Gastroesophageal sphincter (tissue), 4 donors: ENCODE data around the gene KCNMA1. TPM values are rescaled to one million over a fixed set of nuclear protein-coding genes. Genes with fewer than 3 reads are reported as not detected.

Experiments used
- ATAC-seq: fragments of 150-250 bp; one replicate; pipeline ENCODE4 v1.9.1; 2016; ENCODE audit warnings: mild to moderate bottlenecking, moderate library complexity
- H3K27ac ChIP-seq, 4 donors: fragments of 200-600 bp; sonication (generic) in 3 of 4; 1 replicate in 3 of 4; 2 replicates in 1 of 4; pipeline ENCODE4 v1.5.1; 2016 to 2019
- H3K27me3 ChIP-seq: fragments of 200-600 bp; sonication (generic); one replicate; pipeline ENCODE4 v1.5.1; 2019
- H3K36me3 ChIP-seq, 2 donors: fragments of 200-600 bp; sonication (generic); one replicate each; pipeline ENCODE4 v1.5.1; 2019; ENCODE audit warnings: control low read depth in 1 of 2
- H3K4me1 ChIP-seq, 3 donors: fragments of 200-600 bp; sonication (generic); 1 replicate in 2 of 3; 2 replicates in 1 of 3; pipeline ENCODE4 v1.5.1; 2016 to 2019; ENCODE audit warnings: control low read depth in 2 of 3
- H3K4me3 ChIP-seq, 2 donors: fragments of 200-600 bp; sonication (generic); one replicate each; pipeline ENCODE4 v1.5.1; 2019; ENCODE audit warnings: mild to moderate bottlenecking in 1 of 2, moderate library complexity in 1 of 2
- H3K9me3 ChIP-seq, 3 donors: fragments of 200-600 bp; sonication (generic); one replicate each; pipeline ENCODE4 v1.5.1; 2017 to 2019; ENCODE audit warnings: control low read depth in 2 of 3
- EP300 ChIP-seq: sonication (generic); formaldehyde crosslinking; IDR thresholded peaks from one replicate; pipeline ENCODE4 v1.6.1; 2017; ENCODE audit warnings: antibody characterized with exemption, mild to moderate bottlenecking
- POLR2A ChIP-seq, 2 donors: fragments of 450-650 bp; IDR thresholded peaks; one replicate each; pipeline ENCODE4 v1.6.1; 2017; ENCODE audit warnings: antibody characterized with exemption in 2 of 2, mild to moderate bottlenecking in 2 of 2, moderate library complexity in 1 of 2
- POLR2AphosphoS5 ChIP-seq: sonication (generic); formaldehyde crosslinking; IDR thresholded peaks from one replicate; pipeline ENCODE4 v1.6.1; 2017; ENCODE audit warnings: antibody characterized with exemption
- WGBS, 2 donors: methylation state at CpG; one replicate each; pipeline ENCODE4 v1.1.5; 2018; ENCODE audit warnings: low coverage in 1 of 2; 5-methylcytosine and 5-hydroxymethylcytosine counted together
- total RNA-seq, 4 donors: library from RNA; depleted of rRNA; stranded (reverse); fragments of >200 nt; gene quantifications; one replicate each; pipeline ENCODE4 v1.1.0, GENCODE V29; 2016
- TF ChIP-seq, protein P1 (sequence below), 4 experiments: fragments of 200-600 bp in 2 of 4; fragments of 450-650 bp in 2 of 4; sonication (generic) in 1 of 4; IDR thresholded peaks; one replicate each; pipeline ENCODE4 v1.5.1; 2017 to 2019; ENCODE audit warnings: antibody characterized with exemption in 4 of 4, mild to moderate bottlenecking in 2 of 4, moderate library complexity in 2 of 4

Gene KCNMA1
- total RNA-seq, 4 donors from 2014 or later, result 168 to 389 (median 323) TPM

DNA sequence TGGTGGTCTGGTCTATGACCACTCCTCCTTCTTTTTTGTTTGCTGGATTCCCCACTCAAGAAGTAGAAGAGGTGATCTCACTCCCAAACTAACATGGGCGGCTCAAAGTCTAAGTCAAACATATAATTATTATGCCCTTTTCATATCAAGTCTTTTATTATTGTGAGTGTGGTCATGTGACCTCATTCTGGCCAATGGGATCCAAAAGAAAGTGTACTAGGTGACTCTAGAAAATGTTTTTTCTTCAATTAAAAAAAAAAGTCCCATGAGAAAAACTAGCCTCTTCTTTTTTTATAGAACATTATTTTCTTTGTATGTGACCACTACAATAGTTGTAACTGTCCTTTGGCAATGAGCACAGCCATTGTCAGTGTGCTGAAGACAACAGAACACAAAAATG lies 772.7 kb downstream of the KCNMA1 start:
- no peak overlapping the region for H3K27ac ChIP-seq
- H3K4me3 ChIP-seq, result no peak overlapping the region
- no peaks in the 10 kb centered on the region for H3K9me3 ChIP-seq
- TF ChIP-seq, protein P1, sequence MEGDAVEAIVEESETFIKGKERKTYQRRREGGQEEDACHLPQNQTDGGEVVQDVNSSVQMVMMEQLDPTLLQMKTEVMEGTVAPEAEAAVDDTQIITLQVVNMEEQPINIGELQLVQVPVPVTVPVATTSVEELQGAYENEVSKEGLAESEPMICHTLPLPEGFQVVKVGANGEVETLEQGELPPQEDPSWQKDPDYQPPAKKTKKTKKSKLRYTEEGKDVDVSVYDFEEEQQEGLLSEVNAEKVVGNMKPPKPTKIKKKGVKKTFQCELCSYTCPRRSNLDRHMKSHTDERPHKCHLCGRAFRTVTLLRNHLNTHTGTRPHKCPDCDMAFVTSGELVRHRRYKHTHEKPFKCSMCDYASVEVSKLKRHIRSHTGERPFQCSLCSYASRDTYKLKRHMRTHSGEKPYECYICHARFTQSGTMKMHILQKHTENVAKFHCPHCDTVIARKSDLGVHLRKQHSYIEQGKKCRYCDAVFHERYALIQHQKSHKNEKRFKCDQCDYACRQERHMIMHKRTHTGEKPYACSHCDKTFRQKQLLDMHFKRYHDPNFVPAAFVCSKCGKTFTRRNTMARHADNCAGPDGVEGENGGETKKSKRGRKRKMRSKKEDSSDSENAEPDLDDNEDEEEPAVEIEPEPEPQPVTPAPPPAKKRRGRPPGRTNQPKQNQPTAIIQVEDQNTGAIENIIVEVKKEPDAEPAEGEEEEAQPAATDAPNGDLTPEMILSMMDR (IDR thresholded peaks at IDR 0.05), result no peak
- TF ChIP-seq EP300 (no peak), POLR2AphosphoS5 (no peak), POLR2A (IDR thresholded peaks at IDR 0.05) (no peak)
- no peaks in the 10 kb centered on the region for H3K4me1 ChIP-seq
- no peak for ATAC-seq
- H3K27me3 ChIP-seq, result no peaks in the 10 kb centered on the region
- no peaks in the 10 kb centered on the region for H3K36me3 ChIP-seq
- 92 to 100% methylated on average over 1 of the region's 1 CpG for WGBS, 2 donors

DNA sequence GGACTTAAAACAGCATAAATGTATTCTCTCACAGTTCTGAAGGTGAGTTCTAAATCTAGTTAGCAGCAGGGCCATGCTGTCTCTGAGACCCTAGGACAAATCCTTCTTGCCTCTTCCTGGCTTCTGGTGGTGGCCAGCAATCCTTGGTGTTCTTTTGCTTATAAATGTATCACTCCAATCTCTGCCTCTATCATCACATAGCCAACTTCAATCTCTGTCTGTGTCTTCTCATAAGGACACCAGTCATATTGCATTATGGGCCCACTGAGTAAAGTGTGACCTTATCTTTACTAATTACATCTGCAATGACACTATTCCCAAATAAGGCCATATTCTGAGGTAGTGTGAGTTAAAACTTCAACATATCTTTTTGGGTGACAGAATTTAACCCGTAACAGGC lies 778.9 kb downstream of the KCNMA1 start:
- ATAC-seq, result no peak
- Histone ChIP-seq H3K4me3 (no peak overlapping the region), H3K27me3 (no peaks in the 10 kb centered on the region), H3K36me3 (no peaks in the 10 kb centered on the region), H3K4me1 (no peaks in the 10 kb centered on the region), H3K9me3 (no peaks in the 10 kb centered on the region), H3K27ac (no peak overlapping the region)
- WGBS, 2 donors, result 86 to 96% methylated on average over 1 of the region's 1 CpG
- TF ChIP-seq EP300 (no peak), POLR2AphosphoS5 (no peak), POLR2A (IDR thresholded peaks at IDR 0.05) (no peak)
- TF ChIP-seq, protein P1 (IDR thresholded peaks at IDR 0.05), result no peak

DNA sequence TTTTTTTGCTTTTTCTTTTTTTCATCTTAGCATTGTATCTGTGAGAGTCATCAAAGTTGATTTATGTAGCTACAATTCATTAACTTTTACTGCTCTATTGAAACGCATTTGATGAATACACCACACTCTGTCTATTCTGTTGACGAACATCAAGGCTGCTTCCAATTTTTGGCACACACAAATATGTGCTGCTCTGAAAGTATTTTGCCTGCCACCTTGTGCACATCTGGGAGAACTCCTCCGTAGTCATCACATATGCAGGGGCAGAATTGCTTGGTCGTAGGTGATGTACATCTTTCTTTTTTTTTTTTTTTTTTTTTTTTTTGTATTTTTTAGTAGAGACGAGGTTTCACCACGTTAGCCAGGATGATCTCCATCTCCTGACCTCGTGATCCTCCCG lies 796.8 kb downstream of the KCNMA1 start:
- Histone ChIP-seq H3K27ac (no peak overlapping the region), H3K4me3 (no peak overlapping the region), H3K4me1 (no peaks in the 10 kb centered on the region), H3K9me3 (no peaks in the 10 kb centered on the region), H3K27me3 (no peaks in the 10 kb centered on the region), H3K36me3 (no peaks in the 10 kb centered on the region)
- ATAC-seq, result no peak
- 94 to 95% methylated on average over 7 to 8 of the region's 8 CpGs for WGBS, 2 donors
- TF ChIP-seq POLR2A (IDR thresholded peaks at IDR 0.05) (no peak), POLR2AphosphoS5 (no peak), EP300 (no peak)
- TF ChIP-seq, protein P1 (IDR thresholded peaks at IDR 0.05), result no peak

DNA sequence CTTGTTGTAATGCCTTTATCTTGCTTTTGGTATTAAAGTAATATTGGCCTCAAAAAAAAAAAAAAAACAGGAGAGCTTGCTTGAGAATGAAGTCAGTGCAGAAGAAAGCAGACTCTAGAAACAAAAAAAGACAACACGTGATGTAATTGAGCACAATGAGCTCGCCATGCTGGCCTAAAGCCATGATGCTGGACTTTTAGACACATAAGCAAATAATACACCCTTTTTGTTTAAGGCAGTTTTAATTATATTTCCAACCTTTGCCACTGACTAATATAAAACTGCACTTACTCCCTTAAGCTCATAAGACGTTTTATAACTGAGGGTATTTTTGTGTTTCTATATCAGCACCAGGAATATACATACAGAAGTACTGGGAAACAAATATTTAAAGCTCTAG lies 798.3 kb downstream of the KCNMA1 start:
- Histone ChIP-seq H3K27ac (no peak overlapping the region), H3K4me3 (no peak overlapping the region), H3K36me3 (no peaks in the 10 kb centered on the region), H3K9me3 (no peaks in the 10 kb centered on the region), H3K4me1 (no peaks in the 10 kb centered on the region), H3K27me3 (no peaks in the 10 kb centered on the region)
- ATAC-seq, result no peak
- TF ChIP-seq POLR2A (IDR thresholded peaks at IDR 0.05) (no peak), POLR2AphosphoS5 (no peak), EP300 (no peak)
- TF ChIP-seq, protein P1 (IDR thresholded peaks at IDR 0.05), result no peak
- 16 to 28% methylated on average over 3 of the region's 3 CpGs for WGBS, 2 donors

DNA sequence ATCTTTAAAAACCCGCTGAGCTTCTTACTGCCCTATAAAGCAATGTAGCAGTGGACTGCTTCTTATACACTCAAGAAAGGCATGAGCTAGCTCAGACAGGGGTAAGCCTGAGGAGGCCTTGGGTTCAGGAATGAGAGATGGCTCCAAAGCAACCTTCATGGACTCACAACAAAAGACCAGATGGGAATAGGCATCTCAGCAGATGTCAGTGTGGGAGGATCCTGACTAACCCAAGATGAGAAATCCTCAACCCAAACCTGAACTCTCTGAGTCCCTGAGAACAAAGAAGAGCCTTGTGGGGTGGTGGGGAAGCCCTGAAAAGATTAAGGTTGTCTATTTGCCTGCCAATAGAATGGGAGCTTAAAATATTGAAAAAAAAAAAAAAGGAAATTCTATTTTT lies 807.4 kb downstream of the KCNMA1 start:
- Histone ChIP-seq H3K27me3 (no peaks in the 10 kb centered on the region), H3K9me3 (no peaks in the 10 kb centered on the region), H3K27ac (no peak overlapping the region), H3K4me1 (no peaks in the 10 kb centered on the region), H3K36me3 (no peaks in the 10 kb centered on the region), H3K4me3 (no peak overlapping the region)
- WGBS, 2 donors, result 75 to 100% methylated on average over 1 of the region's 1 CpG
- TF ChIP-seq, protein P1 (IDR thresholded peaks at IDR 0.05), result no peak
- TF ChIP-seq EP300 (no peak), POLR2AphosphoS5 (no peak), POLR2A (IDR thresholded peaks at IDR 0.05) (no peak)
- ATAC-seq, result no peak
